HepG2 (cell line): ENCODE measurements around the gene ZCCHC3. TPM values are rescaled to one million over a fixed set of nuclear protein-coding genes. Genes with fewer than 3 reads are reported as not detected.

Experiments
- KDM3A ChIP-seq: IDR thresholded peaks from 2 replicates; pipeline ENCODE4 v1.6.1; 2018; ENCODE audit warnings: low read depth, missing compliant biosample characterization
- polyA plus RNA-seq, 8 experiments: library from polyadenylated mRNA; depleted of rRNA in 3 of 8; stranded (reverse) in 7 of 8; unstranded in 1 of 8; fragments of >200 nt; fragmentation: Illumina TruSeq in 4 of 8; extraction: Trizol in 4 of 8; gene quantifications; 2 replicates each; pipeline versions ENCODE4 v1.2.1 to v1.2.3, GENCODE V29; 2011 to 2016; ENCODE audit warnings: low read depth in 4 of 8, missing spikeins in 1 of 8, mixed read lengths in 1 of 8; ENCODE audit not compliant: insufficient read depth in 1 of 8
- total RNA-seq, 5 experiments: library from RNA; depleted of rRNA; stranded (reverse); fragments of >200 nt; fragmentation: Illumina TruSeq; extraction: Trizol; gene quantifications; 2 replicates each; pipeline ENCODE4 v1.2.3, GENCODE V29; 2016; ENCODE audit warnings: low read depth in 1 of 5
- TF ChIP-seq, protein P1 (sequence below): sonication (generic); formaldehyde crosslinking; IDR thresholded peaks from 2 replicates; pipeline ENCODE4 v1.5.0; 2020; ENCODE audit warnings: mild to moderate bottlenecking, missing genetic modification reagents, borderline replicate concordance
- TF ChIP-seq, protein P2 (sequence below): sonication (generic); formaldehyde crosslinking; IDR thresholded peaks from 2 replicates; pipeline ENCODE4 v1.4.0; 2020; ENCODE audit warnings: mild to moderate bottlenecking, missing genetic modification reagents
- TF ChIP-seq, protein P3 (sequence below): sonication (generic); formaldehyde crosslinking; IDR thresholded peaks from 2 replicates; pipeline ENCODE4 v1.4.0; 2020; ENCODE audit warnings: missing genetic modification reagents
- TF ChIP-seq, protein P4 (sequence below): sonication (generic); formaldehyde crosslinking; IDR thresholded peaks from 2 replicates; pipeline ENCODE4 v1.4.0; 2020; ENCODE audit warnings: mild to moderate bottlenecking, missing genetic modification reagents, borderline replicate concordance

Gene ZCCHC3
- total and polyA plus RNA-seq, 2 of the 13 experiments (the other 11 are each of a cell fraction or from before 2014, with no cell fraction given): 46.6 to 63.0 TPM

DNA sequence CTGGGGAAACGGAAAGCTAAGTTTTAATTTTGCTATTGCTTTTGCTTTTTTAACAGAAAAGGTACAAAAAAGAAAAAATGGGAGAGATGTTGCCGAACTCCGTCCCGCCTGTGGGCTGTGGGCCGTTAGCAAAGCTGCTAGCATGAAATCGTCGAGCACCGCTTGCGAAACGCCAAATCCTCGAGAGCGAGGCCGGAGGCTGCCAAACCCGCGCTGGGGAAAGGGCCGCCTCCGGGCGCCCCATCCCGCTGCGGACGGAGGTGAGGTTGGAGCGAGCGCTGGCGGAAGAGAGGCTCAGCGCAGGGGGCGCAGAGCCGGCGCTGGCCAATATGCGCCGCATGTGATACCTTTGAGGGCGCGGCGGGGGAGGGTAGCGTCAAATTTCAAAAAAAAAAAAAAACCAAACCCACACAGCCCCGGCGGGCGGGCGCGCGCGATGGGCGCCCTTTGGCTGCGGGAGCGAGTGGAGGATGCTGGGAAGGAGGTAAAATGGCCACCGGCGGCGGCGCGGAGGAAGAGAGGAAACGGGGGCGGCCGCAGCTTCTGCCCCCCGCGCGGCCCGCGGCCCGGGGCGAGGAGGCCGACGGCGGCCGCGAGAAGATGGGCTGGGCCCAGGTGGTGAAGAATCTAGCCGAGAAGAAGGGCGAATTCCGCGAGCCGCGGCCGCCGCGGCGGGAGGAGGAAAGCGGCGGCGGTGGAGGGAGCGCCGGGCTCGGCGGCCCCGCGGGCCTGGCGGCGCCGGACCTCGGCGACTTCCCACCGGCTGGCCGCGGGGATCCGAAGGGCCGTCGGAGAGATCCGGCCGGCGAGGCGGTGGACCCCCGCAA lies at the start of gene ZCCHC3 (continued):
- TF ChIP-seq, protein P1, sequence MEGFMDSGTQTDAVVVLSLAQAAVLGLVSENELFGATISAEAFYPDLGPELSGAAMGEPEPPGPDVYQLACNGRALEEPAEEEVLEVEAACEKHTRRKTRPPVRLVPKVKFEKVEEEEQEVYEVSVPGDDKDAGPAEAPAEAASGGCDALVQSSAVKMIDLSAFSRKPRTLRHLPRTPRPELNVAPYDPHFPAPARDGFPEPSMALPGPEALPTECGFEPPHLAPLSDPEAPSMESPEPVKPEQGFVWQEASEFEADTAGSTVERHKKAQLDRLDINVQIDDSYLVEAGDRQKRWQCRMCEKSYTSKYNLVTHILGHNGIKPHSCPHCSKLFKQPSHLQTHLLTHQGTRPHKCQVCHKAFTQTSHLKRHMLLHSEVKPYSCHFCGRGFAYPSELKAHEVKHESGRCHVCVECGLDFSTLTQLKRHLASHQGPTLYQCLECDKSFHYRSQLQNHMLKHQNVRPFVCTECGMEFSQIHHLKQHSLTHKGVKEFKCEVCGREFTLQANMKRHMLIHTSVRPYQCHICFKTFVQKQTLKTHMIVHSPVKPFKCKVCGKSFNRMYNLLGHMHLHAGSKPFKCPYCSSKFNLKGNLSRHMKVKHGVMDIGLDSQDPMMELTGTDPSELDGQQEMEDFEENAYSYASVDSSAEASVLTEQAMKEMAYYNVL (CRISPR knock-in tag): peak; percentile 96
- TF ChIP-seq KDM3A (CRISPR knock-in tag): peak; percentile 99
- TF ChIP-seq, protein P2, sequence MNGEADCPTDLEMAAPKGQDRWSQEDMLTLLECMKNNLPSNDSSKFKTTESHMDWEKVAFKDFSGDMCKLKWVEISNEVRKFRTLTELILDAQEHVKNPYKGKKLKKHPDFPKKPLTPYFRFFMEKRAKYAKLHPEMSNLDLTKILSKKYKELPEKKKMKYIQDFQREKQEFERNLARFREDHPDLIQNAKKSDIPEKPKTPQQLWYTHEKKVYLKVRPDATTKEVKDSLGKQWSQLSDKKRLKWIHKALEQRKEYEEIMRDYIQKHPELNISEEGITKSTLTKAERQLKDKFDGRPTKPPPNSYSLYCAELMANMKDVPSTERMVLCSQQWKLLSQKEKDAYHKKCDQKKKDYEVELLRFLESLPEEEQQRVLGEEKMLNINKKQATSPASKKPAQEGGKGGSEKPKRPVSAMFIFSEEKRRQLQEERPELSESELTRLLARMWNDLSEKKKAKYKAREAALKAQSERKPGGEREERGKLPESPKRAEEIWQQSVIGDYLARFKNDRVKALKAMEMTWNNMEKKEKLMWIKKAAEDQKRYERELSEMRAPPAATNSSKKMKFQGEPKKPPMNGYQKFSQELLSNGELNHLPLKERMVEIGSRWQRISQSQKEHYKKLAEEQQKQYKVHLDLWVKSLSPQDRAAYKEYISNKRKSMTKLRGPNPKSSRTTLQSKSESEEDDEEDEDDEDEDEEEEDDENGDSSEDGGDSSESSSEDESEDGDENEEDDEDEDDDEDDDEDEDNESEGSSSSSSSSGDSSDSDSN (CRISPR knock-in tag): peak; percentile 100
- TF ChIP-seq, protein P3, sequence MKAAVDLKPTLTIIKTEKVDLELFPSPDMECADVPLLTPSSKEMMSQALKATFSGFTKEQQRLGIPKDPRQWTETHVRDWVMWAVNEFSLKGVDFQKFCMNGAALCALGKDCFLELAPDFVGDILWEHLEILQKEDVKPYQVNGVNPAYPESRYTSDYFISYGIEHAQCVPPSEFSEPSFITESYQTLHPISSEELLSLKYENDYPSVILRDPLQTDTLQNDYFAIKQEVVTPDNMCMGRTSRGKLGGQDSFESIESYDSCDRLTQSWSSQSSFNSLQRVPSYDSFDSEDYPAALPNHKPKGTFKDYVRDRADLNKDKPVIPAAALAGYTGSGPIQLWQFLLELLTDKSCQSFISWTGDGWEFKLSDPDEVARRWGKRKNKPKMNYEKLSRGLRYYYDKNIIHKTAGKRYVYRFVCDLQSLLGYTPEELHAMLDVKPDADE (CRISPR knock-in tag): peak; percentile 84; the same call in 1 of the 2 replicates
- TF ChIP-seq, protein P4, sequence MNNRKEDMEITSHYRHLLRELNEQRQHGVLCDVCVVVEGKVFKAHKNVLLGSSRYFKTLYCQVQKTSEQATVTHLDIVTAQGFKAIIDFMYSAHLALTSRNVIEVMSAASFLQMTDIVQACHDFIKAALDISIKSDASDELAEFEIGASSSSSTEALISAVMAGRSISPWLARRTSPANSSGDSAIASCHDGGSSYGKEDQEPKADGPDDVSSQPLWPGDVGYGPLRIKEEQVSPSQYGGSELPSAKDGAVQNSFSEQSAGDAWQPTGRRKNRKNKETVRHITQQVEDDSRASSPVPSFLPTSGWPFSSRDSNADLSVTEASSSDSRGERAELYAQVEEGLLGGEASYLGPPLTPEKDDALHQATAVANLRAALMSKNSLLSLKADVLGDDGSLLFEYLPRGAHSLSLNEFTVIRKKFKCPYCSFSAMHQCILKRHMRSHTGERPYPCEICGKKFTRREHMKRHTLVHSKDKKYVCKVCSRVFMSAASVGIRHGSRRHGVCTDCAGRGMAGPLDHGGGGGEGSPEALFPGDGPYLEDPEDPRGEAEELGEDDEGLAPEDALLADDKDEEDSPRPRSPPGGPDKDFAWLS (CRISPR knock-in tag): no peak
- TF ChIP-seq, all 625 proteins: peak for 506
